Peyer's patch (tissue), 4 donors: ENCODE results near the gene CSNK2A3.

ENCODE experiments used
- CTCF ChIP-seq, 6 experiments: fragments of 450-650 bp in 4 of 6; fragments of 200-600 bp in 2 of 6; sonication (generic) in 1 of 6; IDR thresholded peaks; one replicate each; pipeline ENCODE4 v1.5.1; 2017 to 2019; ENCODE audit warnings: antibody characterized with exemption in 6 of 6, mild to moderate bottlenecking in 3 of 6, moderate library complexity in 1 of 6
- POLR2A ChIP-seq, 2 donors: fragments of 450-650 bp; IDR thresholded peaks; one replicate each; pipeline ENCODE4 v1.5.1; 2017; ENCODE audit warnings: antibody characterized with exemption in 2 of 2, mild to moderate bottlenecking in 2 of 2, moderate library complexity in 2 of 2

- TF ChIP-seq CTCF (IDR thresholded peaks at IDR 0.05) (no peak), POLR2A (IDR thresholded peaks at IDR 0.05) (no peak)
Observed at GRCh38 chr11:11349870-11350337, 3.1 kb downstream of the CSNK2A3 start.
